ENCODE measurements around the gene NIPSNAP2. TPM values are rescaled to one million over a fixed set of nuclear protein-coding genes. Genes with fewer than 3 reads are reported as not detected.
"Not testable (repeated sequence)": the region's sequence is repeated elsewhere in the genome, so short reads cannot be mapped to it uniquely, and the experiment has no call there.

The NIPSNAP2 gene
- total RNA-seq, 3 donors from 2014 or later (not counting 1 experiment from before 2014, with no cell fraction given), result 35.9 to 44.8 (median 42.8) TPM

DNA sequence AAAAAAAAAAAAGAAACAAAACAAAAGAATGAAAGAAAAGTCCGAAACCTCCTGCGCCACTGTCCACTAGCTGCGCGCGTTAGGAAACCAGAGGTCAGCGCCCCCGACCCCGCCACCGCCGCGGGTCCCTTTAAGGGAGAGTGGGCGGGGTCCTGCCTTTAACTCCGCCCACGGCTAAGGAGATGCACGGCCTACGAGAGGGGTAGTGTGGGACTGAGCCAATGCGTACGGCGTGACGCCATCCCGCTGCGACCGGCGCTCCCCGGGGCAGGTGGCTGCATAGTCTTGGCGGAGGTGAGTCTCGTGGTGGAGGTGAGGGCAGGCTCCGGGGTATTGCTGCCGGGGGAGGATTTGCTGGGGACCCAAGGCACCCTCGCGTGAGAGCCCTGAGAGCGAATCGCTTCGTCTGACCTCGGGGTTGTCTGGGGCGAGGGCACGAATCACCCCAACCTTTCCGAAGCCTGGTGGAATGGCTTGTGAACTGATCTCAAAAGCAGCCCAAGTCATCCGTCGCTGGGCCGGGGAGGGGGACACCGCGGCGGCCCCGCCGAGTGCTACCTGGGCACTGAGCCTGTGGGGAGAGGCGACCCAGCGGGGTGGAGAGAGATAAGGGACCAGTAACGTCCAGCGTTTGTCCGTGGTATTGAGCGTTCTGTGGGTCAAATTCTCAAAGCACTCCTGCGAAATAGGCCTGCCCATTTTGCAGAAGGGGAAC lies 12.6 kb upstream of the NIPSNAP2 start, which contains the start of gene MRPS17:
MRPS17 (plus strand) TSS at position 241 of the 715 bp plus-strand sequence. CDS start 1,319 bp downstream, outside the sequence.
- ATAC-seq (peak; percentile 99 to 100 (median 100)), DNase-seq (peak; percentile 88 to 96)
- Mint-ChIP-seq H3K27ac (peak within 1 kb of the TSS; percentile 95 to 99), H3K36me3 (no peaks in the 10 kb centered on the region), H3K4me1 (peaks cover 10 to 17% of the 10 kb centered on the region in 2 donors), H3K9me3 (no peaks in the 10 kb centered on the region), H3K4me3 (peak within 1 kb of the TSS; percentile 99), H3K27me3 (ENCODE audit: low read depth in 2 of 2) (no peaks in the 10 kb centered on the region)
- peaks cover 2% of the 10 kb centered on the region for H3K36me3 ChIP-seq (ENCODE audit: control insufficient read depth, insufficient read depth, low read length)
- intact Hi-C loops (cut with micrococcal nuclease), result loop anchor here (1.0 to 5.0 kb wide), 4 partner anchors 13 to 155 kb away; partner anchors contain the start of genes CHCHD2, NIPSNAP2, SUMF2 and ZNF713
- peaks cover 15% of the 10 kb centered on the region for H3K4me1 ChIP-seq (ENCODE audit: control insufficient read depth, insufficient read depth, low read length)
- peak within 1 kb of the TSS; percentile 75 for H3K27ac ChIP-seq (ENCODE audit: low read length)
- H3K9me3 ChIP-seq (ENCODE audit: control insufficient read depth, insufficient read depth, low read length), result no peaks in the 10 kb centered on the region
- no peaks in the 10 kb centered on the region for H3K27me3 ChIP-seq (ENCODE audit: control insufficient read depth, insufficient read depth, low read length)
- under 1% methylated on average over 53 of the region's 53 CpGs for WGBS (ENCODE audit: insufficient coverage)
- peak within 1 kb of the TSS; percentile 60 for H3K4me3 ChIP-seq (ENCODE audit: low read length)
- TF ChIP-seq, protein P1, sequence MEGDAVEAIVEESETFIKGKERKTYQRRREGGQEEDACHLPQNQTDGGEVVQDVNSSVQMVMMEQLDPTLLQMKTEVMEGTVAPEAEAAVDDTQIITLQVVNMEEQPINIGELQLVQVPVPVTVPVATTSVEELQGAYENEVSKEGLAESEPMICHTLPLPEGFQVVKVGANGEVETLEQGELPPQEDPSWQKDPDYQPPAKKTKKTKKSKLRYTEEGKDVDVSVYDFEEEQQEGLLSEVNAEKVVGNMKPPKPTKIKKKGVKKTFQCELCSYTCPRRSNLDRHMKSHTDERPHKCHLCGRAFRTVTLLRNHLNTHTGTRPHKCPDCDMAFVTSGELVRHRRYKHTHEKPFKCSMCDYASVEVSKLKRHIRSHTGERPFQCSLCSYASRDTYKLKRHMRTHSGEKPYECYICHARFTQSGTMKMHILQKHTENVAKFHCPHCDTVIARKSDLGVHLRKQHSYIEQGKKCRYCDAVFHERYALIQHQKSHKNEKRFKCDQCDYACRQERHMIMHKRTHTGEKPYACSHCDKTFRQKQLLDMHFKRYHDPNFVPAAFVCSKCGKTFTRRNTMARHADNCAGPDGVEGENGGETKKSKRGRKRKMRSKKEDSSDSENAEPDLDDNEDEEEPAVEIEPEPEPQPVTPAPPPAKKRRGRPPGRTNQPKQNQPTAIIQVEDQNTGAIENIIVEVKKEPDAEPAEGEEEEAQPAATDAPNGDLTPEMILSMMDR (IDR thresholded peaks at IDR 0.05), result no peak

DNA sequence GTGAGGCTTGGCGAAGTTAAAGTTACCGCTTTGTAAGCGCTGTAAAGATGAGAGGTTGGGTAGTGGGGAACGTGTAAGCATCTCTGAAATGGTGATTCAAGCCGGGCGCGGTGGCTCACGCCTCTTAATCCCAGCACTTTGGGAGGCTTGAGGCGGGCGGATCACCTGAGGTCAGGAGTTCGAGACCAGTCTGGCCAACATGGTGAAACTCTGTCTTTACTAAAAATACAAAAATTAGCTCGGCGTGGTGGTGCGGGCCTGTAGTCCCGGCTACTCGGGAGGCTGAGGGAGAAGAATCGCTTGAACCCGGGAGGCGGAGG lies 12.1 kb upstream of the NIPSNAP2 start:
- not testable (repeated sequence) for H3K36me3 Mint-ChIP-seq; H3K36me3 ChIP-seq (ENCODE audit: control insufficient read depth, insufficient read depth, low read length); DNase-seq; H3K27me3 Mint-ChIP-seq (ENCODE audit: low read depth in 2 of 2); H3K9me3 ChIP-seq (ENCODE audit: control insufficient read depth, insufficient read depth, low read length); H3K27me3 ChIP-seq (ENCODE audit: control insufficient read depth, insufficient read depth, low read length); ATAC-seq; H3K9me3 Mint-ChIP-seq
- Histone ChIP-seq H3K4me1 (ENCODE audit: control insufficient read depth, insufficient read depth, low read length) (peaks cover 15% of the 10 kb centered on the region), H3K27ac (ENCODE audit: low read length) (peak overlapping the region; percentile 75), H3K4me3 (ENCODE audit: low read length) (peak overlapping the region; percentile 60)
- H3K4me1 Mint-ChIP-seq, result peaks cover 10 to 19% of the 10 kb centered on the region in 2 donors
- 41% methylated on average over 19 of the region's 19 CpGs for WGBS (ENCODE audit: insufficient coverage)
- peak overlapping the region; percentile 99 for H3K4me3 Mint-ChIP-seq
- peak overlapping the region; percentile 95 to 99 for H3K27ac Mint-ChIP-seq
- intact Hi-C loops (cut with micrococcal nuclease), result loop anchor here (5.0 kb wide), 1 partner anchor 110 kb away; the partner anchor contains the start of gene SUMF2

DNA sequence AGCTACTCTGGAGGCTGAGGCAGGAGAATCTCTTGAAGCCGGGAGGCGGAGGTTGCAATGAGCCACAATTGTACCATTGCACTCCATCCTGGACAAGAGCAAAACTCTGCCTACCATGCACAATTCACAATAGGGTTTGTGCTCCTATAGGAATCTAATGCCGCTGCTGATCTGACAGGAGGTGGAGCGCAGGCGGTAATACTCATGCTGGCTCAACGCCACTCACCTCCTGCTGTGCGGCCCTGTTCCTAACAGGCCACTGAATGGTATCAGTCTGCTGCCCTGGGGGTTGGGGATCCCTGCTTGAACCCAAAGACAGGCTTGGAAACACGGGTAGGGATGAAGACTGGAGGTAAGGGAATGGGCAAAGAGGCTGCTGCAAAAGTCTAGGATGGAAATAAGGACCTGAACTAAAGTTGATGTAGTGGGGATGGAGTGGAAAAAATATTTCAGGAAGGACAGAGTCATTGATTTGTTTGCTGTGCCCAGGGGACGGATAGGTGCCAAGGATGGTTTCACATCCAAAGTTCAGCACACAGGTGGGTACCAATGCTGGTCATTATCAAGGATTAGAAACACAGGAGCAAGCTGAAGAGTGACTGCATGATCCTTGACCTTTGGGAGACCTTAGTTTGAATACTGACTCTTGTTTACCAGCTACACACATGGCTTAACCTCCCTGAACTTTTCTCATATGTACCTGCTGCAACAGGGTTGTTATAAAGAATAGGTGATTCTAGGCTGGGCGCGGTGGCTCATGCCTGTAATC lies 10.5 kb upstream of the NIPSNAP2 start:
- peak overlapping the region; percentile 99 for H3K4me3 Mint-ChIP-seq
- intact Hi-C loops (cut with micrococcal nuclease), result loop anchor here (5.0 kb wide), 1 partner anchor 108 kb away; the partner anchor contains the start of gene SUMF2
- Histone ChIP-seq H3K4me3 (ENCODE audit: low read length) (no peak overlapping the region), H3K36me3 (ENCODE audit: control insufficient read depth, insufficient read depth, low read length) (peaks cover 2% of the 10 kb centered on the region), H3K27ac (ENCODE audit: low read length) (no peak overlapping the region), H3K4me1 (ENCODE audit: control insufficient read depth, insufficient read depth, low read length) (peaks cover 15% of the 10 kb centered on the region), H3K27me3 (ENCODE audit: control insufficient read depth, insufficient read depth, low read length) (no peaks in the 10 kb centered on the region), H3K9me3 (ENCODE audit: control insufficient read depth, insufficient read depth, low read length) (no peaks in the 10 kb centered on the region)
- no peaks in the 10 kb centered on the region for H3K27me3 Mint-ChIP-seq (ENCODE audit: low read depth in 2 of 2)
- H3K9me3 Mint-ChIP-seq, result no peaks in the 10 kb centered on the region
- no peak for ATAC-seq
- 89% methylated on average over 11 of the region's 11 CpGs for WGBS (ENCODE audit: insufficient coverage)
- TF ChIP-seq, protein P1 (IDR thresholded peaks at IDR 0.05), result no peak
- peaks cover 10 to 22% of the 10 kb centered on the region in 2 donors for H3K4me1 Mint-ChIP-seq
- DNase-seq, result no peak
- no peak overlapping the region for H3K27ac Mint-ChIP-seq
- no peaks in the 10 kb centered on the region for H3K36me3 Mint-ChIP-seq

DNA sequence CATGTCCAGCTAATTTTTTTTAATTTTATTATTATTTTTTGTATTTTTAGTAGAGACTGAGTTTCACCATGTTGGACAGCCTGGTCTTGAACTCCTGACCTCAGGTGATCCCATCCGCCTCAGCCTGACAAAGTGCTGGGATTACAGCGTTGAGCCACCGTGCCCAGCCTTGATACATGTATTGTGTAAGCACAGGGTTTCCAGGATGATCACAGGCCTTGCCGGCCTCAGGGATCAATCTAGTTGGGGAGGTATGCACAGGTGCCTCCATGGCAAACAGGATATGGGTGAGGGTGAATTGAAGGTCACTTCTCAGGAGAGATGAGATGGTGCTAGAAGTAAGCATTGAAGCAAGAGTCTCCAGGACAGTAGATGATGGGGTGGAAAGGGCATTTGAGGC lies 7.2 kb upstream of the NIPSNAP2 start:
- DNase-seq (no peak), ATAC-seq (no peak)
- Mint-ChIP-seq H3K27ac (no peak overlapping the region), H3K4me3 (no peak overlapping the region), H3K27me3 (ENCODE audit: low read depth in 2 of 2) (no peaks in the 10 kb centered on the region), H3K9me3 (no peaks in the 10 kb centered on the region), H3K4me1 (peaks cover 3 to 15% of the 10 kb centered on the region in 2 donors), H3K36me3 (no peaks in the 10 kb centered on the region)
- intact Hi-C loops (cut with micrococcal nuclease), result no loop called here
- Histone ChIP-seq H3K4me3 (ENCODE audit: low read length) (no peak overlapping the region), H3K4me1 (ENCODE audit: control insufficient read depth, insufficient read depth, low read length) (peaks cover 9% of the 10 kb centered on the region), H3K9me3 (ENCODE audit: control insufficient read depth, insufficient read depth, low read length) (no peaks in the 10 kb centered on the region), H3K27me3 (ENCODE audit: control insufficient read depth, insufficient read depth, low read length) (no peaks in the 10 kb centered on the region), H3K36me3 (ENCODE audit: control insufficient read depth, insufficient read depth, low read length) (peaks cover 2% of the 10 kb centered on the region), H3K27ac (ENCODE audit: low read length) (no peak overlapping the region)
- TF ChIP-seq, protein P1 (IDR thresholded peaks at IDR 0.05), result no peak
- 96% methylated on average over 4 of the region's 4 CpGs for WGBS (ENCODE audit: insufficient coverage)
